LoVo (cell line): Measurements from ENCODE around the gene LNX2.
"Not testable (repeated sequence)": the region's sequence is repeated elsewhere in the genome, so short reads cannot be mapped to it uniquely, and the experiment has no call there.

ENCODE experiments used
- DNase-seq: peaks from one replicate; pipeline ENCODE4 v3.0.0-alpha.2; 2016; ENCODE audit warnings: low spot score

LNX2 gene

DNA sequence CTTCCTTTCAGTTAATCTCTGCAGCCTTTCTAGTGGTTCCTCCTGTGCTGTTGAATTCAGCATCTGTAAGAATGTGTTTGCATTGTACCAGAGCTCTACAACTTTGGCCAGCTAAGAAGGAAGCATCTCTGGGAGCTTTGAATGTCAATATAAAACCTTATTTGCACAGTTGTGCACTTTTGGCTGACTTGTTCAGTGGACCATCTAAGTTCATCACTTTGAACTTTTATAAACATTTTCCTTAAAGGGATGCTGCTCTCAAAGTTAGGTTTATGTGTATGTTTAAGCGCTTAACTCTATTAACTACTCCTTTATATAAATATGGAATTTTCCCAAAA, 16.9 kb upstream of the LNX2 start:
- no peak for DNase-seq

- DNase-seq: no peak
Measured at GRCh38 chr13:27636589-27637288, 16.4 kb upstream of the LNX2 start.

GRCh38 chr13:27635266-27635665, 14.9 kb upstream of the LNX2 start:
- DNase-seq: no peak

- no peak for DNase-seq
Measured at GRCh38 chr13:27634791-27635190, 14.5 kb upstream of the LNX2 start.

DNA sequence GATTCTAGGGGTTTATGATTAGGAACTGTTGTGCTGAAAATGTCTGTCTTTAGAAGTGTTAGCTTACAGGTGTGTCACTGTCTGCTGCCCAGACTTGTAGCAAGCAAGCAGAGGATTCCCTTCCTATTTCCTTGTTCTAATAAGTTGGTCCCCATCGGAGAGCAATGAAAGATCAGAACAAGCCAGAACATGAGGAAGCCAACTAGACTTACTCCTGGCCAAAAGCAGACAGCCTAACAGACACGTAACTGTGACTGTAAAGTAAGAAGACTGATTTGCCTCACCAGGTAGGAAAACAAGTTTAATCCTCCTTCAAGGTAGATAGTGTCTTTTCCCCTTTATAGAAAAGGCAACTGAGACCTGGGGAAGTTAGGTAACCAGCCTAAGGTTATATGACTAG, 13.9 kb upstream of the LNX2 start:
- no peak for DNase-seq

GRCh38 chr13:27632648-27633047, 12.3 kb upstream of the LNX2 start:
- DNase-seq: no peak

DNA sequence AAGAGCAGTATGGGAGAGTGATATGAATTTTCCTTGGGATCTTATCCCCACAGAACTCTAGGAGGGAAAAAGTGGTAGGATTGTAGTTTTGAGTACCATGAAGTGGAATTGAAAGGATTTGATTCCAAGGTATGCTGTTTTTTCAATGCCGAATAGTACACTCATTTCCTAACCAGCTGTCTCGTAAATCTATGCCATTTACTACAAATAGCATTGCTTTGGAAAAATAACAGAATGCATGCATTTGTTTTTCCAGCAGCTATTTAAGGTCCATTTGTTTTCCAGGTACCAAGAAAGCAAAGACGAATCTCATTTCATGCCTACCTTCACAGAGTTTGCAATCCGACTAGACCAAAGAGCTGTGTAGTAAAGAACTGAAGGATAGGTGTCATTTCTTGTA, 11.9 kb upstream of the LNX2 start:
- no peak for DNase-seq

DNA sequence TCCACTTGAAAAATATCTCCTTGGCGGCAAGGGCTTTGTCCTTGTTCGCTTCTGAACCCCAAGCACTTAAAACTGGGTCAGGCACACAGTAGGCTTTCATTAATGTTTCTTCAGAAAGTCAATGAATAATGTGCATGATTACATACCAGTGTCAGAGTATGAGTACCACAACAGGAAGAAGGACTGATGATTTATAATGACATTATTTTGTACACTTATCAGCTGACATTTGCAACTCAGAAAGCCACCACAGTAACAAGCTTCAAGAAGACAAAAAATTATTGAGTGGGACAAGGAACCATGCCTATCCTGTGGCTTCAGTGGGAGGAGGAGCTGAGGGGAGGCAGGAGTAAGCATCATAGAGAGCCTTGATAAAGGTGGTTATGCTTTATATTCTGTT, 11.3 kb upstream of the LNX2 start:
- no peak for DNase-seq

DNA sequence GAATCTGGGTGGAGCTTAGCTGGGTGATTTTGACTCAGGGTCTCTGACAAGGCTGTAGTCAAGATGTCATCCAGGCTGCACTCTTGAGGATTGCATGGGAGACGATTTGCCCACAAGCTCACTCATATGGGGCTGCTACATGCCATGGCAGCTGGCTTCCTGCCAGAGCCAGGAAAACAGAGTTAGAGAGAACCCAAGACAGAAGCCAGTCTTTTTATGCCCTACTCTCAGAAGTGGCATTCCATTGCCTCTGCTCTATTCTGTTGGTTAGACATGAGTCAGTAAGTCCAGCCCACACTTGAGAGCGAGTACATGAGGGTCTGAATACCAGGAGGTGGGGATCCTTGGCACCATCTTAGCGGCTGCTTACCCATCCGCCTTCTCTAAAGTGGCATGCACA, 10.8 kb upstream of the LNX2 start:
- DNase-seq: no peak

DNA sequence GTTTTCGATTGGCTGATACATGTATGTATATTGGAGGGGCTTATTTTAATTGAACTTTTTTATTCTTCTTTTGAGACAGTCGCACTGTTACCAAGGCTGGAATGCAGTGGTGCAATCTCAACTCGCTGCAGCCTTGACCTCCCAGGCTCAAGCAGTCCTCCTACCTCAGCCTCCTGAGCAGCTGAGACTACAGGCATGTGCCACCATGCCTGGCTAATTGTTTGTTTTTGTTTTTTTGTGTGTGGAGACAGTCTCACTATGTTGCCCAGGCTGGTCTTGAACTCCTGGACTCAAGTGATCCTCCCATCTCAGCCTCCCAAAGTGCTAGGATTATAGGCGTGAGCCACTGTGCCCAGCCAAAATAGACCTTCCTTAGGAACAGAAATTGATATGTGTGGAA, 8.4 kb upstream of the LNX2 start:
- DNase-seq: not testable (repeated sequence)

DNA sequence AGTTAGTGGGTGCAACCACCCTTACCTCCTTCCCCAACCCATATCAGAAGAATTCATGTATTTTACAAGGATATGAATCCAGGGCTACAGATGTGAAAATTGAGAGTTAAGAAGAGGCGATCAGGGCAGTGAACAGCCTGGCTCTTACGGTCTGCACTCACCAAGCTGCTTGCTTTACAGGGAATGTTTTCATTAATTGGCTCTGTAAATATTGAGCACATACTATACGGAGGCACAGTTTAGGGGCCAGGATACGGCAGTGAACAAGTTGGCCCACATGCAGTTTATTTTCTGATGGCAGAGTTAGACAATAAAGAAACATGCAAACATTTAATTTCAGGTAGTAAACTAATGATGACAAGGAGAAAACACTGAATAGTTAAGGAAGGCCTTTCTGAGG, 7.8 kb upstream of the LNX2 start:
- no peak for DNase-seq

GRCh38 chr13:27627380-27627779, 7.1 kb upstream of the LNX2 start:
- DNase-seq: no peak

DNA sequence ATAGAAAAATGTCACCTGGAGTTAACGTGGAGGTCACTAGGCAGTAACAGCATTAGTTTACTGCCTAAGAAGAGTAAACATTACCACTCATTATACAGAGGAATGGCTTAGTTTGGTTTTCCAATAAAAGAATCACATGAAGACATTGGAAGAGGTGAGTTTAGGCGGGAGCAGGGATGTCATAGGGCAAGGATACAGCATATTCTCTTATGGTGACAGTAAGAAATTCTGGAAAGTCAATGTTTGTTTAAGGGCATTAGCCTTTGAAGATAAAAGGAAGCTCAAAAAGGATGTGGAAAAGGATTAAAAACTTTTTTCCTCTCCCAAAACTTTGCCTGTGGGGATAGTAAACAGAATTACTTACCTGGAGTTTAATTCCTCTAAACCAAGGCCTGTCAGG, 5.5 kb upstream of the LNX2 start:
- no peak for DNase-seq

DNA sequence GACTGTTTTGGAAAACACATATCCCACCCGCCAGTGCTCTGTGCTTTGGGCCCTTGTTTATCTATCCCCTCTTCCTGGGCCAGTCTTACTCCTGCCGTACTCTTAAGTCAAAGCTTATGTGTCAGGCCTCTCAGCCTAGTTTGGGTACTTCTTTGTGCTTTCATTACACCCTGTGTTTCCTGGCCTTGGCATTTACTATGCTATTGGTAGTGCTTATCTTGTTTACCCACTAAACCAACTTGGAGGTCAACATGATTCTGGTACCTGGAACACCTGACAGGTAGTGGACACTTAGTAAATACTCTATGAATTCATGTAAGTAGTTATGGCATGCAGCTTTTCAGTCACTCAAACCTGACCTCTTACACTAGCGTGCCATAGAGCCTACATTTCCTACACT, 3.7 kb upstream of the LNX2 start:
- no peak for DNase-seq

- DNase-seq: no peak
Measured at GRCh38 chr13:27622881-27623280, 2.6 kb upstream of the LNX2 start.

- peak; percentile 5 for DNase-seq
Measured at GRCh38 chr13:27622102-27622820, 1.9 kb upstream of the LNX2 start.

DNA sequence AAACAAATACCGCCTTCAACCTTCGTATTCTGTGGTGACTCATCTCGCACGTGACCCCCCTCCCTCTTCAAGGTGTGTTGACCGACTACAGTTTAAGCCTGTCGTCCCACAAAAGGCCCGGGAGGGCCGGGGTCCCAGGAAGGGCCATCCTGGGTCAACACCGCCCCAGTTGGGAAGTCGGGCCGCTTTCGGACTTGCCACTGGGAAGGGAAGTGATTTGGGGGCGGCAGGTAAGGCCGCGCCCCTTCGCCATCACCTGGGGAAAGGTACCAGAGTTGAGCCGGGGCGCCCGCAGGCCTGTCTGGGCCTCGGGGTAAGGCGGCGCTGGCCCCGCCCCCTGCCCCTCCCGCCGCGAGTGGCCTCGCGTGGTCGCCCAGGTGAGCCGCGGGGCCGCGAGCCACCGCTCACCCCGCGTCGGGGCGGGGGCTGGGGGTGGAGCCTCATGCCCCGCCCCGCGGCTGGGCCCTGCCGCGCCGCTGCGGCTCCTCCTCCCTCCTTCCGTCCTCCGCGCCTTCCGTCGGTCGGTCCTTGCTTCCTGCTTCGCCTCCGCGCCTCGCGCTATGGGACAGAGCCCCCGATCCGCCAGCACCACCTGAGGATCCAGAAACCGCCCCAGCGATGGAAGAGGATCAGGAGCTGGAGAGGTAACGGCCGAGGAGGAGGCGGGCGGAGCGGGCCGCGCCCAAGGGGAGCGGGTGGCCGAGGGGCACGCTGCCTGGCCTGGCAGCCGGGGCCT, 1.2 kb upstream of the LNX2 start, which contains the start of gene POLR1D:
Gene POLR1D (plus strand): TSS at position 527 of the 736 bp plus-strand sequence. CDS start 92 bp downstream, at position 619.
- peak; percentile 91 for DNase-seq

DNA sequence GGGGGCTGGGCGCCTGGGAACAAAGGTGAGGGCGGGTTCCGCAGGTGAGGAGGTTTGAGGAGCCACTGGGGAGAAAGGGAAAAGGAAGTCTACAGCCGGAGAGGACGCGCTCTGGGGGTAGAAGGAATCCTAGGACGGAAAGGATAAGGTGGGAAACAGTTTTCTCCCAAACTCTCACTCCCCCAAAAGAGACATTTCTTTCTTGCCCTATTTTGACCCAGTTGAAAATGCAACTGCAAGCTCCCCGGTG, 712 bp upstream of the LNX2 start:
- peak; percentile 60 for DNase-seq

DNA sequence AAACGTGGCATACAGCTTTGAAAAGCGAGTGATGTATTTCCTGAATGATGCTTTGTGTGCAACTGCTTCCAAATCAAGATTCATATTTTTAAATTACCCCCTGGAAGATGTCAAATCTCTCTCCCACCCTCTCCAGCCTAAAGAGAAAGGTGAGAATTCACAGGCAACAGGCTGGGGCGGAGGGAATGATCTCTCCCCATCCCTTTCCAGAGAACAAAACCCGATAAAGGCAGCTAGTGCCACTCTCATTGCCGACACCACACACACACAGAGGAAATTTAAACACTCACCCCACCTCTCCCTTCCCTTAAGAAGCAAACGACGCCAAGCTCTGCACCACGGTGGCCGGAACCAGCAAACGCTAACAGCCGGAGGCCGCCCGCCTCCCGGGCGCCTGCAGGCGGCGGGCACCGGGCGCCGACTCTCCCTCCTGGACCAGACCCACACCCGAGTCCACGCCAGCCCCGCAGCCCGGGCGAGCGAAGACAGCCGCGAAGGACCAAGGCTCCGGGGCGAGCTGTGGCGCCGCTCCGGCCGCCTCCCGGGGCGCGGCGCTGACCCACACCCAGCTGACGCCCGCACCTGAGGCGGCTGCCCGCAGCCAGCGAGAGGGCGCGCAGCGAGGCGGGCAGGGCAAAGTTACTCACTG, 477 bp downstream of the LNX2 start:
- DNase-seq: peak; percentile 1

DNA sequence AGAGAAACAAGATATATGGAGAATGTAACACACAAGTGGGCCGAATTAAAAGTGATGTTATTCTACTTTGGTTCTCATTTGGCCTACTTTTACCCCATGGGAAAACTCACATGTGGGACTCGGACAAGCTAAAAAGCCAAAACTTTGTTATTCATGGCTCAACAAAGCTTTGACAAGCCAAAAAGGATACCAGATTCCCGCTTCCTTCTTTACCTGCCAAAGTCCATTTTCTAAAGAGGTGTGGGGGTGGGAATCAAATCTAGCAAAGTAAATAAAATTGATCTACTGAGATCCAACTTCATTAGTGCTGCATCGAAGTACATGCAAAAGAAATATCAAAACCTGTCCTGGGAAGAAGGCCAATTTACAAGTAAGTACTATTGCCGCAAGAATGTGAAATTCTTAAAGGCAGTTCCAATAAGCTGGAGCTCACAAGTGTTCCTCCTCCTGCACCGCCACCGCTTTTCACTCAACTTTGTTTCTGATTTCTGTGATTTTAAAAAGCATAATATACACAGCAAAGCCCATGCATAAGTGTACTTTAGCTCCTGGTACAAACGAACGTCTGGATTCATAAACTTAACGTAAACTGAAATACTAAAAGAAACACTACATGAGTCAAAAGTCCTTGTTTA, 1.1 kb downstream of the LNX2 start:
- DNase-seq: no peak

DNA sequence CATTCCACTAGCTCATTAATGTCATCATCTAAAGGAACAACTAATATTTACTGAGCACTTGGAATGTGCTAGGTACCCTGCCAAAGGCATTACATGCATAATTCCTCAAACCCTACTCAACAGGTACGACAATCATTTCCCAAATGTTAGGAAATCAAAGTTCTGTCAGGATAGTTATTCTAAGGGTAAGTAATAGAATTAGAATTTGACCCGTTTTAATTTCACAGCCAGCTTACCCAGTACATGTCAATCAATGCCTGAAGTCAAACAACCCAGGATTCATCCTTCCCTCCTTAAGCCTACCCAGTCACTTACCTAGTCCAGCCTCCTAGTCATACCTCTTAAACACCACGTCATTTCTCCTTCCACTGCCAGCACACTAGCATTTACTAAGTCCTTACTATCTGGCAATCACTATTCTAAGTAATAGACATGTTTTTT, 2.4 kb downstream of the LNX2 start:
- no peak for DNase-seq

DNA sequence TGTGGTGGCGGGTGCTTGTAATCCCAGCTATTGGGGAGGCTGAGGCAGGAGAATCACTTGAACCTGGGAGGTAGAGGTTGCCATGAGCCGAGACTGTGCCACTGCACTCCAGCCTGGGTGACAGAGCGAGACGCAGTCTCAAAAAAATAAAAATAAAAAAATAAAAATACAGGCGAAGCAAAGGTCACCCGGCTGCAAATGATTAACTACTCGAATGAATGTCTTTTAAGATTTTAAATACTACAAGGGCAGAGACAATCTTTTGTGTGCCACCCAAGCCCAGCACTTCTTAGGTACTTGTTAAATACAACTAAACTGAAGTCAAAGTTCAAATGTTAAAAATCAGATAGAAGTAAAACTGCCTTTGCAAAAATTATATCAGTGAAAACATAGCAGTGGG, 6.7 kb downstream of the LNX2 start:
- DNase-seq: no peak
